ENCODE data around the gene SYN1. TPM values are rescaled to one million over a fixed set of nuclear protein-coding genes. Genes with fewer than 3 reads are reported as not detected.
A peak's percentile ranks its signal among the peaks of the same experiment; 100 is the strongest.

SYN1 gene
- total RNA-seq, 1 donor from 2014 or later, result not detected

- intact Hi-C loops (cut with micrococcal nuclease), result no loop called here
- no peak overlapping the region for H3K27ac Mint-ChIP-seq
- peaks cover 9% of the 10 kb centered on the region for H3K36me3 Mint-ChIP-seq (ENCODE audit: low read depth)
- TF ChIP-seq CTCF (IDR thresholded peaks at IDR 0.05), result no peak
- H3K9me3 Mint-ChIP-seq, result no peaks in the 10 kb centered on the region
- POLR2A ChIA-PET, result interaction anchor here (0.6 kb wide), 1 partner anchor 70 kb away, joined by 13 read pairs; no protein-coding TSS in a partner anchor
- no peak overlapping the region for H3K4me3 Mint-ChIP-seq
- no peaks in the 10 kb centered on the region for H3K27me3 Mint-ChIP-seq
- ATAC-seq (ENCODE audit: low read depth) (no peak), DNase-seq (no peak)
- CTCF ChIA-PET, result no interaction called here
- peaks cover 22% of the 10 kb centered on the region for H3K4me1 Mint-ChIP-seq
Measured at GRCh38 chrX:47631676-47632075, 12.0 kb upstream of the SYN1 start.

- intact Hi-C loops (cut with micrococcal nuclease), result no loop called here
- Mint-ChIP-seq H3K9me3 (no peaks in the 10 kb centered on the region), H3K27me3 (peaks cover 3% of the 10 kb centered on the region), H3K4me3 (peak within 1 kb of the TSS; percentile 20), H3K4me1 (peaks cover 22% of the 10 kb centered on the region), H3K36me3 (ENCODE audit: low read depth) (no peaks in the 10 kb centered on the region), H3K27ac (no peak within 1 kb of the TSS)
- ChIA-PET POLR2A (no interaction called here), CTCF (no interaction called here)
- DNase-seq (no peak), ATAC-seq (ENCODE audit: low read depth) (no peak)
- TF ChIP-seq CTCF (IDR thresholded peaks at IDR 0.05), result no peak
Measured at GRCh38 chrX:47629419-47630200, 10.0 kb upstream of the SYN1 start, which contains the start of gene CFP. TSS of gene CFP (minus strand) at chrX:47629930. CDS start at chrX:47629844, 86 bp downstream.

GRCh38 chrX:47628982-47629381 lies 9.3 kb upstream of the SYN1 start:
- intact Hi-C loops (cut with micrococcal nuclease), result no loop called here
- H3K36me3 Mint-ChIP-seq (ENCODE audit: low read depth), result no peaks in the 10 kb centered on the region
- no peak for TF ChIP-seq CTCF (IDR thresholded peaks at IDR 0.05)
- no peak for ATAC-seq (ENCODE audit: low read depth)
- H3K27ac Mint-ChIP-seq, result no peak overlapping the region
- H3K4me1 Mint-ChIP-seq, result peaks cover 25% of the 10 kb centered on the region
- no peak overlapping the region for H3K4me3 Mint-ChIP-seq
- peaks cover 5% of the 10 kb centered on the region for H3K27me3 Mint-ChIP-seq
- H3K9me3 Mint-ChIP-seq, result no peaks in the 10 kb centered on the region
- ChIA-PET CTCF (no interaction called here), POLR2A (interaction anchor here (0.5 kb wide), 1 partner anchor 379 kb away, joined by 7 read pairs; no protein-coding TSS in a partner anchor)
- DNase-seq, result no peak

DNA sequence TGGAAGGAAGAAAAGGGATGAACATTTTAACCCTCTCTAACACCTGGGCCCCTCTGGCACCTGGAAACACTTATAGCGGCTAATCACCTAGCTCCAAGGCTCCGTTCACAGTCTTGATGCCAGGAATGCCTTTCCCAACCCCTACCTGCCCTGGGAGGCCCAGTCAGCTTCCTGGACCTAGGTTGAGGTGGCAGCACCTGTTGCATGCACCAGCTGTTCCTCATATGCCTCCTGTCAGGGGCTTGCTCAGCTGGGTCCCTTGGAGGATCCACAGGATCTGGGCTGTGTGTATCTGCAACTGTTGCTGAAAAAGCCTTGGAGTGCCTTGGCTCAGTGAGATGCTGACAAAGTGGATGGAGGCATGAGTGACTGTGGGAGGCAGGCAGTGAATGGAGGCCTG lies 5.7 kb upstream of the SYN1 start:
- H3K36me3 Mint-ChIP-seq (ENCODE audit: low read depth), result no peaks in the 10 kb centered on the region
- CTCF ChIA-PET, result no interaction called here

More for the DNA sequence above, 5.7 kb upstream of the SYN1 start:
- intact Hi-C loops (cut with micrococcal nuclease), result no loop called here
- Mint-ChIP-seq H3K4me1 (peaks cover 26% of the 10 kb centered on the region), H3K4me3 (no peak overlapping the region), H3K27ac (no peak overlapping the region), H3K27me3 (peaks cover 26% of the 10 kb centered on the region), H3K9me3 (no peaks in the 10 kb centered on the region)
- POLR2A ChIA-PET, result no interaction called here
- DNase-seq, result no peak
- no peak for ATAC-seq (ENCODE audit: low read depth)
- no peak for TF ChIP-seq CTCF (IDR thresholded peaks at IDR 0.05)

Measured in activated B cell treated with CpG ODN at 0.5 μM for 24 hours (primary cell).